Loucy (cell line): ENCODE measurements around the gene NACA.
"Not testable (repeated sequence)": the region's sequence is repeated elsewhere in the genome, so short reads cannot be mapped to it uniquely, and the experiment has no call there.

ENCODE experiments used
- H2AFZ ChIP-seq: fragments of 200-600 bp; sonication (generic); 2 replicates; pipeline ENCODE4 v1.6.0; 2016; ENCODE audit warnings: antibody characterized with exemption, mild to moderate bottlenecking, low read length, moderate library complexity
- H3F3A ChIP-seq: fragments of 200-600 bp; 2 replicates; pipeline ENCODE4 v1.6.0; 2016; ENCODE audit warnings: antibody characterized with exemption, low read depth, mild to moderate bottlenecking
- H3K27me3 ChIP-seq: fragments of 200-600 bp; sonication (generic); 2 replicates; pipeline ENCODE4 v1.6.1; 2014; ENCODE audit warnings: low read length, mild to moderate bottlenecking; ENCODE audit not compliant: insufficient read depth, poor library complexity, severe bottlenecking
- H3K36me3 ChIP-seq: fragments of 200-600 bp; sonication (generic); 2 replicates; pipeline ENCODE4 v1.6.1; 2016; ENCODE audit warnings: low read length; ENCODE audit not compliant: insufficient read depth
- H3K4me1 ChIP-seq: fragments of 200-600 bp; sonication (generic); 2 replicates; pipeline ENCODE4 v1.5.1; 2014; ENCODE audit warnings: low read length, mild to moderate bottlenecking; ENCODE audit not compliant: insufficient read depth, poor library complexity, severe bottlenecking
- H3K4me2 ChIP-seq: fragments of 200-600 bp; sonication (generic); 2 replicates; pipeline ENCODE4 v1.6.0; 2014; ENCODE audit warnings: antibody characterized with exemption, low read length, low read depth, mild to moderate bottlenecking; ENCODE audit not compliant: poor library complexity, severe bottlenecking
- H3K4me3 ChIP-seq: fragments of 200-600 bp; sonication (generic); 2 replicates; pipeline ENCODE4 v1.5.1; 2014; ENCODE audit warnings: low read length, mild to moderate bottlenecking, mixed read lengths; ENCODE audit not compliant: poor library complexity, severe bottlenecking
- H3K79me2 ChIP-seq: fragments of 200-600 bp; sonication (generic); 2 replicates; pipeline ENCODE4 v1.6.1; 2014; ENCODE audit warnings: low read length; ENCODE audit not compliant: insufficient read depth
- H3K9ac ChIP-seq: fragments of 200-600 bp; sonication (generic); 2 replicates; pipeline ENCODE4 v1.6.0; 2014; ENCODE audit warnings: mild to moderate bottlenecking, low read depth, low read length, moderate library complexity; ENCODE audit not compliant: poor library complexity, severe bottlenecking
- H3K9me2 ChIP-seq: fragments of 200-600 bp; sonication (generic); replicated peaks from 2 replicates; pipeline ENCODE4 v1.6.1; 2016; ENCODE audit warnings: low read depth, low read length, mixed read lengths
- H3K9me3 ChIP-seq: fragments of 200-600 bp; sonication (generic); 2 replicates; pipeline ENCODE4 v1.6.1; 2014; ENCODE audit warnings: mild to moderate bottlenecking, antibody characterized with exemption, low read length, low read depth; ENCODE audit not compliant: insufficient read depth
- H4K20me1 ChIP-seq: fragments of 200-600 bp; sonication (generic); 2 replicates; pipeline ENCODE4 v1.6.0; 2014; ENCODE audit warnings: antibody characterized with exemption, low read length, mild to moderate bottlenecking; ENCODE audit not compliant: insufficient read depth, poor library complexity, severe bottlenecking
- EZH2phosphoT487 ChIP-seq: fragments of 200-600 bp; IDR thresholded peaks from 2 replicates; pipeline ENCODE4 v1.6.1; 2018; ENCODE audit warnings: antibody characterized with exemption, mild to moderate bottlenecking, moderate library complexity, borderline replicate concordance
- TF ChIP-seq, protein P1 (sequence below): fragments of 200-600 bp; sonication (generic); conservative IDR thresholded peaks from 2 replicates; pipeline ENCODE4 v1.5.1; 2014; ENCODE audit warnings: mild to moderate bottlenecking, antibody characterized with exemption, low read length

NACA gene

DNA sequence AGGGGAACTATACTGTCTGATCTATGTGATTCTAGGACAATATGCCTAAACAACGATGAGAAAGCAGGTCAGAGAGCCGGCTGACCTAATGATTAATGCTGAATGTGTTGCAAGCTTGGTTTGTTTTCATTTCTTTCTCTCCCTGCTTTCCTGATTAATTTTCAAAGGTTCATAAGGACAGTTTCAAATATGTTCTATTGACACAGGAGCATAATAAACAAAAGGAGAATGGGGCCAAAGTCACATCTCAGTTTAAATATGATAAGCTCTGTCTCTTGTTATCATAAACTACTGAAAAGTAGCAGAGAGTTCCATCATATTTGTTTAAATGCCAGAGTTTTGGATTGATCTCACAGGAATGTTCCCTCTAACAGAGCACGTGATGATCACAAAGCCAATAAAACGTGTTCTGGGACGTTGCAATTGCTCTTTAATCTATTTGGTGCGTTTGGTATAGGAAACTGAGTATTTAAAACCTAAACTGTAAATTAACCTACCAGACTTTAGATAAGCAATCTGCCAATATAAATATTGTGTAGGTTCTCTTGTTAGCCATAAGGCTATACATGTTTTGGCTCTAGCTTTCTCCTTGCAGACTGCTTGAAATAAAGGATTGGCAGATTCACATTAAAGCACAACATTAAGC is 34.3 kb upstream of the NACA start:
- Histone ChIP-seq H3K79me2 (no peaks in the 10 kb centered on the region), H3K9me2 (no peaks in the 10 kb centered on the region), H3K4me1 (no peaks in the 10 kb centered on the region), H3K4me3 (no peak overlapping the region), H3K9me3 (no peaks in the 10 kb centered on the region), H3F3A (no peaks in the 10 kb centered on the region), H4K20me1 (no peaks in the 10 kb centered on the region), H3K4me2 (no peak overlapping the region), H3K27me3 (no peaks in the 10 kb centered on the region), H3K36me3 (no peaks in the 10 kb centered on the region), H3K9ac (no peak overlapping the region), H2AFZ (no peak overlapping the region)
- no peak for TF ChIP-seq EZH2phosphoT487
- TF ChIP-seq, protein P1, sequence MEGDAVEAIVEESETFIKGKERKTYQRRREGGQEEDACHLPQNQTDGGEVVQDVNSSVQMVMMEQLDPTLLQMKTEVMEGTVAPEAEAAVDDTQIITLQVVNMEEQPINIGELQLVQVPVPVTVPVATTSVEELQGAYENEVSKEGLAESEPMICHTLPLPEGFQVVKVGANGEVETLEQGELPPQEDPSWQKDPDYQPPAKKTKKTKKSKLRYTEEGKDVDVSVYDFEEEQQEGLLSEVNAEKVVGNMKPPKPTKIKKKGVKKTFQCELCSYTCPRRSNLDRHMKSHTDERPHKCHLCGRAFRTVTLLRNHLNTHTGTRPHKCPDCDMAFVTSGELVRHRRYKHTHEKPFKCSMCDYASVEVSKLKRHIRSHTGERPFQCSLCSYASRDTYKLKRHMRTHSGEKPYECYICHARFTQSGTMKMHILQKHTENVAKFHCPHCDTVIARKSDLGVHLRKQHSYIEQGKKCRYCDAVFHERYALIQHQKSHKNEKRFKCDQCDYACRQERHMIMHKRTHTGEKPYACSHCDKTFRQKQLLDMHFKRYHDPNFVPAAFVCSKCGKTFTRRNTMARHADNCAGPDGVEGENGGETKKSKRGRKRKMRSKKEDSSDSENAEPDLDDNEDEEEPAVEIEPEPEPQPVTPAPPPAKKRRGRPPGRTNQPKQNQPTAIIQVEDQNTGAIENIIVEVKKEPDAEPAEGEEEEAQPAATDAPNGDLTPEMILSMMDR = no peak

DNA sequence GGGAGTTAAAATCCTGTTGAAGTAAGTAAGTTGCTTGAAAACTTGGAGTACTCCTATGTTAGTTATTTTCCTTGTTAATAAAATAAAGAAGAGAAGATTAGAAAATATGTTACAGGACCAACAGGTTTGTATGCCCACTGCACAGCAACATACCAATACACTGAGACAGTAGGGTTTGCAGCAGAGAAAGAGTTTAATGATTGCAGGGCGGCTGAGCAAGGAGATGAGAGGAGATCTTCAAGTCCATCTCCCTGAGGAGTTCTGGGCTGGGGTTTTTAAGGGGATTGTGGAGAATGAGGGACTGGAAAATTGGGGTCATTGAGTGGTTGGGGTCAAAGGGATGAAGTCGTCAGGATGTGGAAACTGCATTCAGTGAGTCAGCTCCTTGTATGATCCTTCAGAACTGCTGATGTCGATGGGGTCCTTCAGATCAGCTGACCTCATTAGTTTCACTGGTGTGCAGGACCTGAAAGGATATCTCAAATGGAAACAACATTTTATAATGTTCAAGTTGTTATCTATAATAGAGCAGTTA is 33.7 kb upstream of the NACA start:
- Histone ChIP-seq H2AFZ (no peak overlapping the region), H3K9me2 (no peaks in the 10 kb centered on the region), H3K27me3 (no peaks in the 10 kb centered on the region), H3K9ac (no peak overlapping the region), H3K79me2 (no peaks in the 10 kb centered on the region), H3F3A (no peaks in the 10 kb centered on the region), H3K36me3 (no peaks in the 10 kb centered on the region), H3K9me3 (no peaks in the 10 kb centered on the region), H3K4me2 (no peak overlapping the region), H3K4me1 (no peaks in the 10 kb centered on the region), H3K4me3 (no peak overlapping the region), H4K20me1 (no peaks in the 10 kb centered on the region)
- no peak for TF ChIP-seq EZH2phosphoT487
- TF ChIP-seq, protein P1 = no peak

DNA sequence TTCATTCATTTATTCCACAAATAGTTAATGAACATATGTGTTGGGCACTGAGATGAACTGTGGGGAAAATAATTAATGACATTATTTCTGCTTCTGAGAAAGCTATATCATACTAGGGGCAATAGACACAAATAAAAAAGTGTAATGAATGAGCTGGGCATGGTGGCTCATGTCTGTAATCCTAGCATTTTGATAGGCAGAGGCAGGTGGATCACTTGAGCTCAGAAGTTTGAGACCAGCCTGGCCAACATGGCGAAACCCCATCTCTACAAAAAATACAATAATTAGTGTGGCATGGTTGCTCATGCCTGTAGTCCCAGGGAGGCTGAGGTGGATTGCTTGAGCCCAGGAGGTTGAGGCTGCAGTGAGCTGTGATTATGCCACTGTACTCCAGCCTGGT is 32.9 kb upstream of the NACA start:
- not testable (repeated sequence) for H3K4me3 ChIP-seq, H3F3A ChIP-seq, H3K27me3 ChIP-seq, H3K36me3 ChIP-seq, H3K4me2 ChIP-seq, H3K9me2 ChIP-seq, H3K4me1 ChIP-seq, H3K79me2 ChIP-seq, H3K9me3 ChIP-seq, H3K9ac ChIP-seq, H4K20me1 ChIP-seq, H2AFZ ChIP-seq

DNA sequence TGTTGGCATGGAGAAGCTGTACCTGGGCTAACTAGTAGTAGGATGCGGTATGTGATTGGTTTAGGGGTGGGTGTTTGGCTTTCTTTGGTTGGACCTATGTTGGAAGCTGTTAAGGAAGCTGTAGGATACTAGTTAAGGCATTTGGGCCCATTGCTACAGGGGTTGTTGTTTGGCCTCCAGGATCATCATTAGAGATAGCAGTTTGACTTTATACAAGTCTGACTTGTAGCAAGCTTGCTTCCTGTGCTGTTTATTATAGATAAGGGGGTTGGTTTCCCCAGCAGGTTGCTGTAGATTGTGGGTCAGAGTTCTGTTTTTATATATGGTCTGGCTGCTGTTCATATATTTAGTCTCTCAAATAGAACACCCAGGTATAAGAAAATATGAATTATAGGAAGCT is 28.5 kb upstream of the NACA start:
- Histone ChIP-seq H3K4me1 (peaks cover 21% of the 10 kb centered on the region), H3K4me2 (peak overlapping the region; percentile 30), H2AFZ (no peak overlapping the region)

More for the DNA sequence above, 28.5 kb upstream of the NACA start:
- Histone ChIP-seq H3K27me3 (peaks cover 4% of the 10 kb centered on the region), H3K4me3 (no peak overlapping the region), H3K9me3 (no peaks in the 10 kb centered on the region), H3K36me3 (no peaks in the 10 kb centered on the region), H3K9me2 (no peaks in the 10 kb centered on the region), H3K9ac (no peak overlapping the region), H4K20me1 (peaks cover 11% of the 10 kb centered on the region), H3F3A (no peaks in the 10 kb centered on the region), H3K79me2 (peaks cover 33% of the 10 kb centered on the region)
- TF ChIP-seq, protein P1 = no peak
- no peak for TF ChIP-seq EZH2phosphoT487
